ENCODE data around the gene NTHL1. TPM values are rescaled to one million over a fixed set of nuclear protein-coding genes. Genes with fewer than 3 reads are reported as not detected.

NTHL1 gene
- polyA plus RNA-seq, 1 donor, result 13.5 TPM

GRCh38 chr16:2083876-2084780, 36.5 kb upstream of the NTHL1 start:
- DNase-seq, result no peak

- DNase-seq, result no peak
Observed at GRCh38 chr16:2083409-2083808, 35.8 kb upstream of the NTHL1 start.

DNA sequence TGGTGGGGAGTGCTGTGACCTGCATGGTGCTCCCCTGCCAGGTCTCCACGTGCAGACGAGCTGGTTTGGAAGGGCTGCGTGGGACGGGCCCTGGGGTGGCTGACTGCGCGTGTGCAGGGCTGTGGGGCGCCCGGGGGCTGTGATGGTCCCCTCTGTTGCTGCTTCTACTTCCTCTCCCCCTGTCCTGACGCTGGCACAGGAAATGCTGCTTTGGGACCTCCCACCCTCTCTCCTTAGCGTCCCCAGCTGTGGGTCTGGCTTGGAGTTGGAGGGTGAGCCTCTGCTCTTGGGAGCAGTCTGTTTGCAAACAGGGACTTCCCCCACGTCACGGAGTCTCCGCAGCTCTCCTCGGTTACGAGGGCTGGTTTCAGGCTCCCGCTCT, 35.3 kb upstream of the NTHL1 start:
- no peak for DNase-seq

DNA sequence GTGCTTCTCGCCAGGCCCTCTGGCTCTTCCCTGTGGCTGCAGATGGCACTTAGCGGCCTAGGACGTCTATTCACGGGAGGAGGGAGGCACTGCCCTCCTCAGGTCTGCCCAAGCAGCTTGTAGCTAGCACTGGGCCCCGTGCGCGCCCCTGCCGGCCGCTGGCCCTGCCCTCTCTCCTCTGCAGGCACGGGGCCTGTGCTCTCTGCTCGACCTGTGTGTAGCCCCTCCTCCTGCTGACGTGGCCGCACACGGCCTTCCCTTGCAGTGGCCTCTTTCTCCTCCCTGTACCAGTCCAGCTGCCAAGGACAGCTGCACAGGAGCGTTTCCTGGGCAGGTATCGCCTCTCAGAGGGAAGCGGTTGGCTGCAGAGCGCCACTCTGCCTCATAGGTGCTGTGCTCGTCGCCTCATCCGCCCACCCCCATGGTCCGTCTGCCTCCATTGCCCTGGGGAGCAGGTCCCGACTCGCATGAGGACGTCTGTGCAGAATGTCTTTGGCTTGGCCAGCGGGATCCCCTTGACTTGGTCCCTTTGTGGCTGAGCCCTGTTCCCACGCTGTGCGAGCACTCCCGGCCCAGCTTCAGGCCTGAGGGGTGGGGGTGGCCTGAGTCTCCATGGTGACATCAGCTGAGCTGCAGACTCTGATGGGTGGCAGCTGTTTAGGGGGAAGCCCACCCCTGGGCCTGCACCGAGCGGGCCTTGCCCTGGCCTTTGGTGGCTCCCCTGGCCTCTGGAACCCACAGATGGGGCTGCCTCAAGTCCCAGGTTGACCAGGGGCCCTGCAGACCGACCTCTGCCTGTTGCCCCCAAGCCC, 34.7 kb upstream of the NTHL1 start:
- no peak for DNase-seq

GRCh38 chr16:2081201-2082084, 33.8 kb upstream of the NTHL1 start:
- no peak for DNase-seq

GRCh38 chr16:2079991-2080390, 32.4 kb upstream of the NTHL1 start:
- DNase-seq, result no peak

DNA sequence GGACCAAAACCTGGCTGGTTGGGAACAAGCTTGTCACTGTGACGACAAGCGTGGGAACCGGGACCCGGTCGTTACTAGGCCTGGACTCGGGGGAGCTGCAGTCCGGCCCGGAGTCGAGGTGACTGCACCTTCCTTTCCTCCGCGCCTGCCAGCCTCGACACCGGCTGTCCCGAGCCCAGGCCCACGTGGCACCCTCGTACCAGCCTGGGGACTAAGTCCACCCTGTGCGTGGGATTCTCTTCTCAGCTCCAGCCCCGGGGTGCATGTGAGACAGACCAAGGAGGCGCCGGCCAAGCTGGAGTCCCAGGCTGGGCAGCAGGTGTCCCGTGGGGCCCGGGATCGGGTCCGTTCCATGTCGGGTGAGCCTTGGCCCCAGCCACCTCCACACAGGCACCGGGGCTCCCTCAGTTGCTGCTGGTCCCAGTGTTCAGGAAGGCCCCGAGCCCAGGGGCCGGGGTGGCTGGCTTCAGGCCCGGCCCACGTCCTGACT, 31.7 kb upstream of the NTHL1 start:
- DNase-seq, result no peak

DNA sequence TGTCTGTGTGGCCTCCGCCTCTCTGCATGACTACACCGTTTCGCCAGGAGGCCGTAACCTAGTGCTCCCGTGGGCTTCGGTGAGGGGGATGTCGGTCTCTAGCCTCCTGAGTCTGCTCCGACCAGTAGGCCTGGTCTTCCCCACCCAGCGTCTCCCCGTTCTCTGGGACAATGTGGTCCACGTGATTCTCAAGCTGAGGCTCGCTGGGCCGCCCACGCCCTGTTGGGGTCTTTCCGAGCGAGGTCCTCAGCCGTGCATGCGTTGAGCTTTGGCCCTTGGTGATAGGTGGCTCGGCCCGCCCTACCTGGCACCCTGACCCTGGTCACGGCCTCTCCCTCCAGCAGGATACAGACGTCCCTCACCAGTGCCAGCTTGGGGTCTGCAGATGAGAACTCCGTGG, 31.1 kb upstream of the NTHL1 start:
- no peak for DNase-seq

DNA sequence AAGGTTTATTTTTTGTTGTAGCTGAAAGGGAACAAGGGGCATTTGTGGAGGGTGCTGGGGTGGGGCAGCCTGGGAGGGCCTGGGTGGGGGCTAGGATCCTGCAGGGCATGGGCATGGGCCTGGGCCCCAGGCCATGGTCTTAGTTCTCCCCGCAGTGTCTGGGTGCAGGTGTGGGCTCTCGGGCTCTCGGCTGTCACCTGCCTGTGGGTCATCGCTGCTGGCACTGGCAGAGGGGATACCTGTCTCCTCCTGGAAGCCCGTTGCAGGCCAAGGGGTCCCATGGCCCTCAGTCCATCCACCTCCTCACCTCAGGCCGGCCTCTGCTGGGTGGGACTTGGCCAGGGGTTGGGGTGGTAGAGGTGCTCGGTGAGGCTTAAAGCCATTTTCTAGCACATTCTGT, 30.5 kb upstream of the NTHL1 start:
- DNase-seq, result no peak

DNA sequence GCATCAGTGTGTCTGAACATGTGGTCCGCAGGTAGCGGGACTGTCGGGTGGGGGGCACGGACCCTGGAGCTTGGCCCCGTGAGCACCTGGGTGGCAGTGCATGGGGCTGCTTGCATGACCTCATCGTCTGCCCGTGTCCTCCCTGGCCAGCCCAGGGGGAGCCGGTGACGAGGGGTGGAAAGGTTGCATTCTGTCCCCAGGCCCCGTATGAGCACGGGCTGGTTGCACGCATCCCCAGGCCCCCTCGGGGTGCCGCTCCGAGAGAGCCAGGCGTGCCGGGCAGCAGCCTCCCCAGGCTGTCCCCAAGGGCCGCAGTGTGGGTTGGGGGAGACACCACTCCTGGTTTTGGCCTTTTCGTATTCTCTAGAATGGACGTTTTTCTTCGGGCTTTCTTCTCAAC, 30.1 kb upstream of the NTHL1 start:
- no peak for DNase-seq

GRCh38 chr16:2077016-2077415, 29.4 kb upstream of the NTHL1 start:
- DNase-seq, result no peak

GRCh38 chr16:2076072-2076865, 28.6 kb upstream of the NTHL1 start:
- DNase-seq, result no peak

DNA sequence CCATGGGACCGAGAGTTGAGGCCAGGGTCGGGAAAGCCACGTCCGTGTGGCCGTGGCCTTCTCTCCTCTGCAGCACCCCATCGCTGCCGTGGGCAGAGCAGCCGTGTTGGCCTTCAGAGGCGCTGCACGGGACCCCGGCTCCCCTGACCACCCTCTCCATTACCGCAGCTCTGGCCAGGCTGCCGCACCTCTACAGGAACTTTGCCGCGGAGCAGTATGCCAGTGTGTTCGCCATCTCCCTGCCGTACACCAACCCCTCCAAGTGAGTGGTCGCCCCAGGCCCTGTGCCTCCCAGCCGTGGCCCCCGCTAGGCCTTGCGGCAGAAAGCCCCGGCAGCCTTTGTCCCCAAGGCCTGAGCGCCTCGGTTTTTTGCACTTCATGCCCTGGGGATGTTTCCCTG, 28.0 kb upstream of the NTHL1 start:
- DNase-seq, result no peak

- no peak for DNase-seq
Observed at GRCh38 chr16:2074071-2074470, 26.4 kb upstream of the NTHL1 start.

DNA sequence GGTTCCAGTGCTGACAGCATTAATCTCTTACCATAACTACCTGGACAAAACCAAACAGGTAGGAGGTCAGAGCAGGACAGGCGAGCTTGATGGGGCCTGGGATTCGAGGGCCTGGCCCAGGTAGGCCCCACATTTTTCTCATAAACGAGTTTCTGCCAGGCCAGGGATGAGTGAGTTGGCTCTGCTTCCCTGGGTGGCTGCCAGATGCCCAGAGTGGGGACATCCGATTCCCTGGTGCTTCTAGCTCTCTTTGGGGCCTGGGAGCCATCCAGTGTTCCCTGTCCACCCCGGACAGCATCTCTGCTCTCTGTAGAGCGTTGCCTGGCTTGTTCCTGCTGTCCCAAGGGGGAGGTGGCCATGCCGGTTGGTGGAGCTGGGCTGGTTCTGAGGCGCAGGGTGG, 25.3 kb upstream of the NTHL1 start:
- no peak for DNase-seq

- DNase-seq, result no peak
Observed at GRCh38 chr16:2071454-2072202, 24.0 kb upstream of the NTHL1 start.

DNA sequence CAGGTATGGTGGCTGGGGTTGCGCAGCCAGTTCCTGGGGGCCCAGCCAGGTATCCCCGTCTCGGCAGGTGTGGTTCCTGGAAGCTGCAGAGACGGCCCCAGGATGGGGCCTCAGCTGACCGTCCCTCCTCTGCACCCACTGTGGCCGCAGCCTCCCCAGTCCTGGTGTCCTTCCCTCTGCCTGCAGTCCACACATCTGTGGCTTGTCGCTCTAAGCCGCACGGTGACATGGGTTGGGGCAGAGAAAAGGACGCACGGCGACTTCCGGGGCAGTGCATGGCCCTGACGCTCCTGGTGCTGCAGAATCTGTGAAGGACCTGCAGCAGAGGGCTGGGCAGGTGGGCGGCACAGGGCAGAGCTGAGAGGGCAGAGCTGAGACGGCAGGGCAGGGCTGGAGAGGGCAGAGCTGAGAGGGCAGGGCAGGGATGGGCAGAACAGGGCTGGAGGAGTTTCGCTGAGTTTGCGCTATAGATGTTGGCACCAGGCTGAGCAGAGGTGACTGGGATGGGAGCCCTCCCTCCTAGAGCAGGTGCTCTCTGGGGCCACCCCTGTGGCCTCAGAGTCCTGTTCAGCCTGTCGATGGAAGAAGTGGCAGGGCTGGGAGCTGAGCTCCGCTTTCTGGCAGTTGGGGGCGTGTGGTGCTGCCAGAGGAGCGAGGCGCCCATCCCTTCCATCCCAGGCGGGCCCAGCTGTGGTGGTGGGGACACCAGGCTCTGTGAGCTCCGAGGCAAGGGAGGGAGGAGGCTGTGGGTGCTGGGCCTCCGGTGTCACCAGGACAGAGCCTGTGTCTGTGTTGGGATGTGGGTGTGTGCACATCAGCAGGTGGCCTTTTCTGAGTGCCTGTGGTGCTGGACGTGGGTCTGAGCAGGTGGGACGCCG, 23.2 kb upstream of the NTHL1 start:
- DNase-seq, result no peak

DNA sequence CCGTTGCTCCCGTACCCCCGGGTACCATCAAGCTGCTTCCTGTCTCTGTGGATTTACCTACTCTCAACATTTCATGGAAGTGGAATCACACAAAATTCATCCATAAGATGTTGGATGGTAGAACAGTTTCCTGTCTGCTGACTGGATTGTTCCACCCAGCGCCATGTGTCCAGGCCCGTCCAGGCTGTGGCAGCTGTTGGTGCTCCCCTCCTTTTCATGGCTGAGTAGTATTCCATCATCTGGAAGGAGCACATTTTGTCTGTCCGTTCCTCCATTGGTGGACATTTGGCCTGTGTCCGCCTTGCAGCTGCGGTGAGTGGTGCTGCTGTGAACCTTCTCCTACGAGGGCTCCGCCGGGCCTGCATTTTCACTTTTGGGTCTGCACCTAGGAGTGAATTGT, 18.5 kb upstream of the NTHL1 start:
- DNase-seq, result no peak

DNA sequence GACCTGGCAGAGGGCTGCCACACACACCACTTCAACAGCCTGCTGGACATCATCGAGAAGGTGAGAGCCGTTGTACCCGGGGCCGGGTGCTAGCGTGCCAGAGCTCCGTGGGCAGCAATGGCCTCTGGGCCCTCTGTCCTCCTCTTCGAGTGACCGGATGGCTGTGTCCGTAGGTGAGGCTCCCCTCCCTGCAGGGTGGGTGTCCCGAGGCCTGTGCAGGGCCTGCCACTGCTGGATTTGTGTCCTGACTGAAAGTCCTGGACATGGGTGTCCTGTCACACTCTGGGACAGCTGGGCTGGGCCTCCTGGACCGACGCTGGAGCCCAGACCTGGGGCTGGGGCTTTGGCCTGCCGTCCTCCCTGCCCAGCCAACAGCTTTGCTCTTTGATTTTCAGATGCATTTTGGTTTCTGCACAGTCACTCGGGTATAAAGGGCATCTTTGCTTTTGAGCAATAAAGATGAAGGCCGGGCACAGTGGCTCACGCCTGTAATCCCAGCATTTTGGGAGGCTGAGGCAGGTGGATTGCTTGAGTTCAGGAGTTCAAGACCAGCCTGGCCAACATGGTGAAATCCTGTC, 16.8 kb upstream of the NTHL1 start:
- DNase-seq, result no peak

DNA sequence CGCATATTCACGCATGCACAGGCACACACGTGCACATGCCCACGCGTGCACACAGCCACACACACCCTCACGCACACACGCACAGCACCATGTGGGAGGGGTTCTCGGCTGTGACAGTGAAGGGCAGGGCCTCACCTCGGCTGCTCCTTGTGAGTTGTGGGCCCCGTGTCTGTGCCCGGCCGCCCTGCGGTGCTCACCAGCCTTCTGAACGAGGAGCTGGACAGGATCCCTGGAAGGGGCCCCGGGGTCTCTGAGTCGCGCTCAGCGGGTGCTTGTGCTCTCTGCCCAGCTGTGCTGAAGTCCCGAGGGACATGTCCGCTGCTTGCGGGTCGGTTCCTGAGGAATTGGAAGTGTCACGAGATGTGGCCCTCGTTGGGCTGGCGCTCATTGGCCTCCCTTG, 16.2 kb upstream of the NTHL1 start:
- no peak for DNase-seq

All from hindlimb muscle (tissue), 1 donor.